Tibial nerve (tissue), 4 donors: Measurements from ENCODE around the gene MCM6. TPM values are rescaled to one million over a fixed set of nuclear protein-coding genes. Genes with fewer than 3 reads are reported as not detected.

Experiments
- DNase-seq, 2 donors: peaks; one replicate each; pipeline ENCODE4 v3.0.0-alpha.2; 2019; ENCODE audit warnings: low spot score in 2 of 2
- H3K27ac ChIP-seq, 4 donors: fragments of 200-600 bp; sonication (generic) in 3 of 4; one replicate each; pipeline ENCODE4 v1.5.1; 2017 to 2019; ENCODE audit warnings: mild to moderate bottlenecking in 1 of 4
- H3K27me3 ChIP-seq, 2 donors: fragments of 200-600 bp; sonication (generic) in 1 of 2; one replicate each; pipeline versions ENCODE4 v1.5.1 to v1.6.0; 2017 to 2019
- H3K36me3 ChIP-seq, 3 donors: fragments of 200-600 bp; sonication (generic); one replicate each; pipeline ENCODE4 v1.5.1; 2018 to 2019
- H3K4me1 ChIP-seq, 4 donors: fragments of 200-600 bp; sonication (generic) in 3 of 4; one replicate each; pipeline ENCODE4 v1.5.1; 2017 to 2019
- H3K4me3 ChIP-seq, 4 donors: fragments of 200-600 bp; sonication (generic) in 3 of 4; one replicate each; pipeline ENCODE4 v1.5.1; 2017 to 2019; ENCODE audit warnings: mild to moderate bottlenecking in 1 of 4, moderate library complexity in 1 of 4
- H3K9me3 ChIP-seq, 4 donors: fragments of 200-600 bp; sonication (generic) in 3 of 4; one replicate each; pipeline ENCODE4 v1.5.1; 2017 to 2019
- CTCF ChIP-seq, 5 experiments: fragments of 200-600 bp in 3 of 5; fragments of 450-650 bp in 2 of 5; sonication (generic) in 3 of 5; IDR thresholded peaks; one replicate each; pipeline ENCODE4 v1.5.1; 2016 to 2019; ENCODE audit warnings: antibody characterized with exemption in 5 of 5, mild to moderate bottlenecking in 3 of 5, moderate library complexity in 2 of 5
- EP300 ChIP-seq, 2 donors: sonication (generic); formaldehyde crosslinking; IDR thresholded peaks; one replicate each; pipeline ENCODE4 v1.6.1; 2017; ENCODE audit warnings: antibody characterized with exemption in 2 of 2, mild to moderate bottlenecking in 1 of 2
- POLR2A ChIP-seq, 2 donors: fragments of 450-650 bp; IDR thresholded peaks; one replicate each; pipeline ENCODE4 v1.6.1; 2017; ENCODE audit warnings: antibody characterized with exemption in 2 of 2, mild to moderate bottlenecking in 2 of 2, moderate library complexity in 2 of 2
- WGBS, 2 donors: methylation state at CpG; one replicate each; pipeline ENCODE4 v1.1.5; 2018; 5-methylcytosine and 5-hydroxymethylcytosine counted together
- small RNA-seq: library from RNA; depleted of rRNA; stranded (forward); fragments of <200 nt; gene quantifications from one replicate; pipeline ENCODE3, GENCODE V24; 2016
- total RNA-seq, 4 donors: library from RNA; depleted of rRNA; stranded (reverse); fragments of >200 nt; gene quantifications; one replicate each; pipeline ENCODE4 v1.1.0, GENCODE V29; 2016

The MCM6 gene
- total RNA-seq, 4 donors from 2014 or later, result 14.1 to 17.8 (median 15.7) TPM

GRCh38 chr2:135791418-135792190 lies 84.6 kb downstream of the MCM6 start:
- no peak for DNase-seq

DNA sequence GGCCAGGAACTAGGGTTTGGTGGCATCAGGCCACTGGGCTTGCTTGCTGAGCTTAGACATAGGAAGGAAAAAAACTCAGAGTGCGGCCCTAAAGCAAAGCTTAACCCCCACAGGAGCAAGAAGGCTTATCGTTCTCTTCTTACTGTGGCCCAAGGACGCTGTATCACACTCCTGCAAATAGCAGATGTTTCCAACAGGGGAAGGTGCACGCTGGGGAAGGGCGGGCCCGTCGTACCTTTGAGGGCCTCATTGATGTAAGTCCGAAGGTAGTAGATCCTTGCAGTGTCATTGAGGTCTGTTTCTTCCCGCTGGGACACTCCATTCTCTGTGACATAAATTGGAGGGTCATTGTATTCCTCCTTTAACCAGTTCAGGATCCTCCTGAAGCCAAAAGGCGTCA lies 85.8 kb downstream of the MCM6 start:
- no peak for DNase-seq
- Histone ChIP-seq H3K4me3 (no peak overlapping the region), H3K9me3 (peaks cover 0 to 16% (median 0%) of the 10 kb centered on the region in 4 donors), H3K36me3 (peaks cover 0 to 39% (median 0%) of the 10 kb centered on the region in 3 donors), H3K27ac (no peak overlapping the region), H3K27me3 (no peaks in the 10 kb centered on the region), H3K4me1 (no peaks in the 10 kb centered on the region)
- WGBS, 2 donors, result 94 to 95% methylated on average over 10 of the region's 10 CpGs
- TF ChIP-seq POLR2A (IDR thresholded peaks at IDR 0.05), result no peak
- TF ChIP-seq CTCF (IDR thresholded peaks at IDR 0.05), result no peak
- no peak for TF ChIP-seq EP300 (IDR thresholded peaks at IDR 0.05)

More at GRCh38 chr2:135791418-135792190, 84.6 kb downstream of the MCM6 start:
- peaks cover 0 to 29% (median 0%) of the 10 kb centered on the region in 3 donors for H3K36me3 ChIP-seq
- no peaks in the 10 kb centered on the region for H3K27me3 ChIP-seq
- peaks cover 0 to 11% (median 0%) of the 10 kb centered on the region in 4 donors for H3K9me3 ChIP-seq
- H3K27ac ChIP-seq, result no peak overlapping the region
- 78 to 96% methylated on average over 2 of the region's 2 CpGs for WGBS, 2 donors
- no peak overlapping the region for H3K4me3 ChIP-seq
- TF ChIP-seq CTCF (IDR thresholded peaks at IDR 0.05) (no peak), POLR2A (IDR thresholded peaks at IDR 0.05) (no peak), EP300 (IDR thresholded peaks at IDR 0.05) (no peak)
- no peaks in the 10 kb centered on the region for H3K4me1 ChIP-seq

Small RNA genes lying within 50 kb of the gene (small RNA-seq; reads per million reads assigned to genes)
- not detected for gene RF00019

Other genes with a start within 250 kb of the MCM6 start
- gene UBXN4, start 134.6 kb downstream of the MCM6 start, total RNA-seq, result 10 to 100 TPM; 57.6 to 72.0 (median 63.3) TPM
- gene LCT, start 39.3 kb downstream of the MCM6 start, total RNA-seq, result under 1 TPM in 1 of 4 donors, not detected in 3; under 0.01 TPM
- gene DARS1, start 109.2 kb upstream of the MCM6 start, total RNA-seq, result 10 to 100 TPM; 43.7 to 56.7 (median 50.3) TPM
- gene CXCR4, start 241.7 kb upstream of the MCM6 start, total RNA-seq, result 10 to 100 TPM; 21.3 to 38.5 (median 31.9) TPM